Caco-2 (cell line): ENCODE results near the gene TRIM71. TPM values are rescaled to one million over a fixed set of nuclear protein-coding genes. Genes with fewer than 3 reads are reported as not detected.
"Not testable (repeated sequence)": the region's sequence is repeated elsewhere in the genome, so short reads cannot be mapped to it uniquely, and the experiment has no call there.

Experiments
- BruUV-seq: library from RNA; stranded (reverse); fragments of 400-500 nt; replicated peaks from 2 replicates; lab custom pipeline; 2021; lab: Mats Ljungman, UMichigan
- CTCF ChIA-PET: fragments of 300-600 bp; sonication (Branson Sonifier 250); formaldehyde crosslinking; loops from one replicate; lab custom pipeline; 2022; ENCODE audit warnings: antibody characterized with exemption; lab: Charles Lee
- POLR2A ChIA-PET: fragments of 300-600 bp; sonication (Branson Sonifier 250); formaldehyde crosslinking; loops from one replicate; lab custom pipeline; 2022; ENCODE audit warnings: antibody characterized with exemption; lab: Charles Lee
- DNase-seq, 2 experiments: peaks; one replicate each; pipeline versions ENCODE4 v3.0.0 to v3.0.0-alpha.2; 2020 to 2022
- H3K27me3 ChIP-seq: replicated peaks from 2 replicates; pipeline ENCODE4 v1.6.0; 2011; ENCODE audit warnings: low read length; ENCODE audit not compliant: control insufficient read depth, insufficient read depth
- H3K36me3 ChIP-seq: 2 replicates; pipeline ENCODE4 v1.5.1; 2011; ENCODE audit warnings: low read length; ENCODE audit not compliant: control insufficient read depth, insufficient read depth
- H3K4me1 ChIP-seq: fragments of 250-450 bp; sonication (Bioruptor Pico); 2 replicates; pipeline ENCODE4 v1.5.1; 2020; ENCODE audit warnings: mild to moderate bottlenecking
- H3K4me3 ChIP-seq: 2 replicates; pipeline ENCODE4 v1.5.1; 2011; ENCODE audit warnings: low read depth, mild to moderate bottlenecking, control low read depth, low read length
- H3K9me3 ChIP-seq: fragments of 250-450 bp; sonication (Bioruptor Pico); 2 replicates; pipeline ENCODE4 v1.5.1; 2020; ENCODE audit warnings: mild to moderate bottlenecking, moderate library complexity
- H3K27ac Mint-ChIP-seq: one replicate; pipeline ENCODE4 v1.8.0; 2022; ENCODE audit warnings: mixed read lengths; ENCODE audit not compliant: unreplicated experiment
- H3K27me3 Mint-ChIP-seq: one replicate; pipeline ENCODE4 v1.8.0; 2022; ENCODE audit warnings: mixed read lengths; ENCODE audit not compliant: insufficient read depth, unreplicated experiment
- H3K36me3 Mint-ChIP-seq: one replicate; pipeline ENCODE4 v1.8.0; 2022; ENCODE audit warnings: mild to moderate bottlenecking, mixed read lengths; ENCODE audit not compliant: insufficient read depth, unreplicated experiment
- H3K4me1 Mint-ChIP-seq: one replicate; pipeline ENCODE4 v1.8.0; 2022; ENCODE audit warnings: low read depth, mixed read lengths; ENCODE audit not compliant: unreplicated experiment
- H3K4me3 Mint-ChIP-seq: one replicate; pipeline ENCODE4 v1.8.0; 2022; ENCODE audit warnings: mild to moderate bottlenecking, moderate library complexity, mixed read lengths; ENCODE audit not compliant: unreplicated experiment
- H3K9me3 Mint-ChIP-seq: one replicate; pipeline ENCODE4 v1.8.0; 2022; ENCODE audit warnings: mixed read lengths; ENCODE audit not compliant: unreplicated experiment
- CTCF ChIP-seq, 2 experiments: fragments of 200-600 bp in 1 of 2; IDR thresholded peaks; 1 replicate in 1 of 2; 2 replicates in 1 of 2; pipeline versions ENCODE4 v1.5.1 to v1.8.0; 2011 to 2022; ENCODE audit warnings: antibody characterized with exemption in 1 of 2, control low read depth in 1 of 2, inconsistent platforms in 1 of 2, low read depth in 1 of 2, low read length in 1 of 2, mild to moderate bottlenecking in 1 of 2, moderate library complexity in 1 of 2; ENCODE audit not compliant: insufficient read depth in 1 of 2, severe bottlenecking in 1 of 2, unreplicated experiment in 1 of 2
- intact Hi-C: fragments of 100-400 bp; cut with micrococcal nuclease; formaldehyde crosslinking; loops from one replicate; pipeline ENCODE4 v1.10.0; 2022; ENCODE audit not compliant: unreplicated experiment
- total RNA-seq: library from RNA; stranded (reverse); gene quantifications from 2 replicates; pipeline ENCODE4 v1.2.3, GENCODE V29; 2022

Gene TRIM71
- total RNA-seq, 1 experiment from 2014 or later, result 68.4 TPM

GRCh38 chr3:32797776-32798175, 20.0 kb upstream of the TRIM71 start:
- no peak for DNase-seq
- intact Hi-C loops, result no loop called here
- no peaks in the 10 kb centered on the region for H3K27me3 ChIP-seq
- CTCF ChIA-PET, result no interaction called here
- no peak overlapping the region for H3K4me3 Mint-ChIP-seq
- no peak for TF ChIP-seq CTCF (IDR thresholded peaks at IDR 0.05; ENCODE audit: insufficient read depth in 1 of 2, low read depth in 1 of 2, low read length in 1 of 2, severe bottlenecking in 1 of 2, unreplicated experiment in 1 of 2)
- H3K4me1 ChIP-seq, result peaks cover 25% of the 10 kb centered on the region
- BruUV-seq, result no TSS peak
- peaks cover 36% of the 10 kb centered on the region for H3K4me1 Mint-ChIP-seq
- no peak overlapping the region for H3K27ac Mint-ChIP-seq
- H3K9me3 ChIP-seq, result no peaks in the 10 kb centered on the region
- POLR2A ChIA-PET, result no interaction called here
- peaks cover 12% of the 10 kb centered on the region for H3K36me3 Mint-ChIP-seq
- H3K27me3 Mint-ChIP-seq, result no peaks in the 10 kb centered on the region
- no peak overlapping the region for H3K4me3 ChIP-seq
- H3K36me3 ChIP-seq, result no peaks in the 10 kb centered on the region; the same call in 1 of the 2 replicates
- no peaks in the 10 kb centered on the region for H3K9me3 Mint-ChIP-seq

GRCh38 chr3:32801440-32801839, 16.4 kb upstream of the TRIM71 start:
- H3K9me3 ChIP-seq, H3K9me3 Mint-ChIP-seq, H3K27me3 Mint-ChIP-seq, H3K27ac Mint-ChIP-seq, DNase-seq, POLR2A ChIA-PET, H3K27me3 ChIP-seq, intact Hi-C loops, H3K36me3 Mint-ChIP-seq, H3K4me1 ChIP-seq, CTCF ChIA-PET, H3K4me3 ChIP-seq, BruUV-seq, H3K4me3 Mint-ChIP-seq, H3K36me3 ChIP-seq: not testable (repeated sequence)
- H3K4me1 Mint-ChIP-seq, result peaks cover 12% of the 10 kb centered on the region

GRCh38 chr3:32813180-32813579, 4.6 kb upstream of the TRIM71 start:
- H3K4me3 Mint-ChIP-seq, result no peak overlapping the region
- no peaks in the 10 kb centered on the region for H3K9me3 ChIP-seq
- no peak overlapping the region for H3K4me3 ChIP-seq
- H3K4me1 ChIP-seq, result peaks cover 19% of the 10 kb centered on the region; the same call in 1 of the 2 replicates
- TF ChIP-seq CTCF (IDR thresholded peaks at IDR 0.05; ENCODE audit: insufficient read depth in 1 of 2, low read depth in 1 of 2, low read length in 1 of 2, severe bottlenecking in 1 of 2, unreplicated experiment in 1 of 2), result no peak
- no peaks in the 10 kb centered on the region for H3K27me3 ChIP-seq
- no peaks in the 10 kb centered on the region for H3K9me3 Mint-ChIP-seq
- CTCF ChIA-PET, result interaction anchor here (1.3 kb wide), 1 partner anchor 32 kb away, joined by 4 read pairs; no protein-coding TSS in a partner anchor
- no peaks in the 10 kb centered on the region for H3K36me3 ChIP-seq
- H3K27ac Mint-ChIP-seq, result no peak overlapping the region
- peaks cover 26% of the 10 kb centered on the region for H3K36me3 Mint-ChIP-seq
- POLR2A ChIA-PET, result no interaction called here
- H3K27me3 Mint-ChIP-seq, result no peaks in the 10 kb centered on the region
- peak in 1 of 2 experiments; percentile 24 for DNase-seq
- intact Hi-C loops, result no loop called here
- BruUV-seq, result no TSS peak
- peaks cover 15% of the 10 kb centered on the region for H3K4me1 Mint-ChIP-seq
